OCI-LY1 (cell line): Measurements from ENCODE around the gene PRKCH.

ENCODE experiments used
- H2AFZ ChIP-seq: fragments of 200-600 bp; sonication (generic), shearing (Covaris generic); 2 replicates; pipeline ENCODE4 v1.6.0; 2014; ENCODE audit warnings: antibody characterized with exemption, mild to moderate bottlenecking, low read length
- H3F3A ChIP-seq: fragments of 200-600 bp; sonication (generic), shearing (Covaris generic); 2 replicates; pipeline ENCODE4 v1.6.0; 2014; ENCODE audit warnings: mild to moderate bottlenecking, antibody characterized with exemption, low read length, moderate library complexity; ENCODE audit not compliant: insufficient read depth
- H3K27ac ChIP-seq: fragments of 200-600 bp; sonication (generic); 2 replicates; pipeline ENCODE4 v1.5.1; 2014; ENCODE audit warnings: low read length, mixed run types, mild to moderate bottlenecking, low read depth; ENCODE audit not compliant: poor library complexity, severe bottlenecking
- H3K27me3 ChIP-seq: fragments of 200-600 bp; sonication (generic); 2 replicates; pipeline ENCODE4 v1.6.0; 2014; ENCODE audit warnings: antibody characterized with exemption, mild to moderate bottlenecking, low read length, moderate library complexity; ENCODE audit not compliant: insufficient read depth
- H3K36me3 ChIP-seq: fragments of 200-600 bp; sonication (generic); 2 replicates; pipeline ENCODE4 v1.6.1; 2014; ENCODE audit warnings: mild to moderate bottlenecking, antibody characterized with exemption, low read length, moderate library complexity, mixed read lengths; ENCODE audit not compliant: insufficient read depth
- H3K4me1 ChIP-seq: fragments of 200-600 bp; sonication (generic); 2 replicates; pipeline ENCODE4 v1.5.1; 2014; ENCODE audit warnings: mild to moderate bottlenecking, low read length, moderate library complexity; ENCODE audit not compliant: insufficient read depth, severe bottlenecking
- H3K4me2 ChIP-seq: fragments of 200-600 bp; sonication (generic), shearing (Covaris generic); 2 replicates; pipeline ENCODE4 v1.6.1; 2014; ENCODE audit warnings: low read length
- H3K4me3 ChIP-seq: fragments of 200-600 bp; sonication (generic); 2 replicates; pipeline ENCODE4 v1.5.1; 2014; ENCODE audit warnings: low read length, low read depth, mild to moderate bottlenecking, mixed read lengths; ENCODE audit not compliant: poor library complexity, severe bottlenecking
- H3K79me2 ChIP-seq: fragments of 200-600 bp; shearing (Covaris generic); 2 replicates; pipeline ENCODE4 v1.6.1; 2016; ENCODE audit warnings: mixed run types, low read length, mixed read lengths; ENCODE audit not compliant: insufficient read depth
- H3K9ac ChIP-seq: fragments of 200-600 bp; sonication (generic), shearing (Covaris generic); 2 replicates; pipeline ENCODE4 v1.6.1; 2014; ENCODE audit warnings: mild to moderate bottlenecking, low read length, mixed read lengths
- H3K9me2 ChIP-seq: fragments of 200-600 bp; sonication (generic), shearing (Covaris generic); 2 replicates; pipeline ENCODE4 v1.6.1; 2014; ENCODE audit warnings: low read depth, mild to moderate bottlenecking, low read length, mixed read lengths
- H3K9me3 ChIP-seq: fragments of 200-600 bp; shearing (Covaris generic); 2 replicates; pipeline ENCODE4 v1.6.1; 2014; ENCODE audit warnings: low read length, mixed read lengths
- H4K20me1 ChIP-seq: fragments of 200-600 bp; sonication (generic), shearing (Covaris generic); 2 replicates; pipeline ENCODE4 v1.6.0; 2016; ENCODE audit warnings: mild to moderate bottlenecking, low read length; ENCODE audit not compliant: insufficient read depth
- CTCF ChIP-seq: fragments of 200-600 bp; sonication (generic), shearing (Covaris generic); IDR thresholded peaks from 2 replicates; pipeline ENCODE4 v1.5.1; 2017; ENCODE audit warnings: mild to moderate bottlenecking, antibody characterized with exemption, low read length, moderate library complexity, mixed read lengths
- EZH2 ChIP-seq: fragments of 200-600 bp; sonication (generic), shearing (Covaris generic); IDR thresholded peaks from 2 replicates; pipeline ENCODE4 v1.8.0; 2017; ENCODE audit warnings: borderline replicate concordance, mixed run types, mild to moderate bottlenecking, antibody characterized with exemption, low read length, moderate library complexity, mixed read lengths

Gene PRKCH

DNA sequence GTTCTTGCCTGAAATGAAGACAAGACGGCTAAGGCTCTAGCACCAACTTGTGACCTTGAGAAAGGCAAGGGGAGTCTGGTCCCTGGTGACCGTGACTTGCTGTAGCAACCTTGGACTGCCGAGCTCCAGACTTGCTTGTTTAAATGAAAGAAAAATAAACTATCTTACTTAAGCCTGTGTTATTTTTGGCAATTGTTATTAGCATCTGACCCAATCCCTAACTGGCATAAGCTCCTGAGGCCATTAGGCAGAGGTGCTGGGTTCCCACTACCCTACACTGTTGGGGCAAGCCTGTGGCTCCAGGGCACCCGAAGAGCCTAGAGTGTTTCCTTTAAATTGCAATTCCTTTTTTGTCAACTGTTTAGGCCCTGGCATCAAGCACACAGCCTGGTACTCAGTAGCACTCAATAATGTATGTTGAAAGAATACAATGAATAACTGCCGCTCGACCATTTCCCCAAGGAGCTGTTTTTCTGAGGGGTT is 267.1 kb downstream of the PRKCH start:
- Histone ChIP-seq H4K20me1 (no peaks in the 10 kb centered on the region), H3K4me1 (peaks cover 45% of the 10 kb centered on the region)

GRCh38 chr14:61589691-61590581 is 268.6 kb downstream of the PRKCH start:
- no peaks in the 10 kb centered on the region for H3K27me3 ChIP-seq
- no peaks in the 10 kb centered on the region for H3K36me3 ChIP-seq
- no peaks in the 10 kb centered on the region for H3K9me2 ChIP-seq
- H3K4me3 ChIP-seq: no peak overlapping the region
- H3K9me3 ChIP-seq: 0 out of 2 replicates have a peak, but pooled peaks cover 2% of the 10 kb centered on the region
- no peak overlapping the region for H3K9ac ChIP-seq
- no peaks in the 10 kb centered on the region for H4K20me1 ChIP-seq
- H3F3A ChIP-seq: no peaks in the 10 kb centered on the region
- H3K4me1 ChIP-seq: peaks cover 37% of the 10 kb centered on the region
- TF ChIP-seq CTCF (no peak), EZH2 (no peak)
- peak overlapping the region; percentile 21 for H3K27ac ChIP-seq
- H3K79me2 ChIP-seq: no peaks in the 10 kb centered on the region
- H2AFZ ChIP-seq: no peak overlapping the region
- peak overlapping the region; percentile 4; the same call in 1 of the 2 replicates for H3K4me2 ChIP-seq

More for the DNA sequence above, 267.1 kb downstream of the PRKCH start:
- Histone ChIP-seq H3K9me3 (0 out of 2 replicates have a peak, but pooled peaks cover 2% of the 10 kb centered on the region), H3K4me2 (no peak overlapping the region), H3K36me3 (no peaks in the 10 kb centered on the region), H3K79me2 (no peaks in the 10 kb centered on the region), H3K9ac (no peak overlapping the region), H3K4me3 (no peak overlapping the region), H3K27ac (no peak overlapping the region), H2AFZ (no peak overlapping the region), H3K27me3 (no peaks in the 10 kb centered on the region), H3K9me2 (no peaks in the 10 kb centered on the region), H3F3A (no peaks in the 10 kb centered on the region)
- no peak for TF ChIP-seq CTCF

DNA sequence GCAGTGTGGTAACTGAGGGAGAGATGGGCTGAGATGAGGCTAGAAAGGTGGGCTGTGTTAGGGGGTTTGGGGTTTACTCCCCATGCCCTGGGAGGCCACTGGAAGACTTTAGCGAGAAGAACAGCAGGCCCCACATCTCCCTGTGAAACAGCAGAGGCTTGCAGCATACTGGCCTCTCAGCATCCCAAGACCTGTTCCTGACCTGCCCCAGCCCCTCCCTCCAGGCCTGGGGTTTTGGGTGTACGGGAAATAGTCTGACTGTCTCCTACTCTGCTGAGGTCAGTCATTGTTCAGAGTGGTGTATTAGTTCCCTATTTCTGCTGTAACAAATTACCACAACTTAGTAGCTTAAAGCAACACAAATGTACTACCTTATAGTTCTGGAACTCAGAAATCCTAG is 270.5 kb downstream of the PRKCH start:
- H3K9me3 ChIP-seq: 0 out of 2 replicates have a peak, but pooled peaks cover 2% of the 10 kb centered on the region
- no peak overlapping the region for H3K4me3 ChIP-seq
- H3K9ac ChIP-seq: no peak overlapping the region
- no peaks in the 10 kb centered on the region for H4K20me1 ChIP-seq
- H3K36me3 ChIP-seq: no peaks in the 10 kb centered on the region
- H3K27me3 ChIP-seq: no peaks in the 10 kb centered on the region
- no peak overlapping the region for H2AFZ ChIP-seq
- H3K27ac ChIP-seq: no peak overlapping the region
- no peak overlapping the region for H3K4me2 ChIP-seq
- TF ChIP-seq CTCF (no peak), EZH2 (no peak)
- H3F3A ChIP-seq: no peaks in the 10 kb centered on the region
- peaks cover 27% of the 10 kb centered on the region for H3K4me1 ChIP-seq
- H3K9me2 ChIP-seq: no peaks in the 10 kb centered on the region
- H3K79me2 ChIP-seq: no peaks in the 10 kb centered on the region
